ENCODE data around the gene TBC1D8B. TPM values are rescaled to one million over a fixed set of nuclear protein-coding genes. Genes with fewer than 3 reads are reported as not detected.
"Not testable (repeated sequence)": the region's sequence is repeated elsewhere in the genome, so short reads cannot be mapped to it uniquely, and the experiment has no call there.

Gene TBC1D8B
- under 1 TPM; 0.22 TPM for total RNA-seq
- 0.51 TPM for polyA plus RNA-seq (2013, experiment 1 of 2)
- polyA plus RNA-seq (2013, experiment 2 of 2) = 1.3 TPM
- total RNA-seq = 0.14 to 6.0 (median 1.4) reads per million in 172 experiments

DNA sequence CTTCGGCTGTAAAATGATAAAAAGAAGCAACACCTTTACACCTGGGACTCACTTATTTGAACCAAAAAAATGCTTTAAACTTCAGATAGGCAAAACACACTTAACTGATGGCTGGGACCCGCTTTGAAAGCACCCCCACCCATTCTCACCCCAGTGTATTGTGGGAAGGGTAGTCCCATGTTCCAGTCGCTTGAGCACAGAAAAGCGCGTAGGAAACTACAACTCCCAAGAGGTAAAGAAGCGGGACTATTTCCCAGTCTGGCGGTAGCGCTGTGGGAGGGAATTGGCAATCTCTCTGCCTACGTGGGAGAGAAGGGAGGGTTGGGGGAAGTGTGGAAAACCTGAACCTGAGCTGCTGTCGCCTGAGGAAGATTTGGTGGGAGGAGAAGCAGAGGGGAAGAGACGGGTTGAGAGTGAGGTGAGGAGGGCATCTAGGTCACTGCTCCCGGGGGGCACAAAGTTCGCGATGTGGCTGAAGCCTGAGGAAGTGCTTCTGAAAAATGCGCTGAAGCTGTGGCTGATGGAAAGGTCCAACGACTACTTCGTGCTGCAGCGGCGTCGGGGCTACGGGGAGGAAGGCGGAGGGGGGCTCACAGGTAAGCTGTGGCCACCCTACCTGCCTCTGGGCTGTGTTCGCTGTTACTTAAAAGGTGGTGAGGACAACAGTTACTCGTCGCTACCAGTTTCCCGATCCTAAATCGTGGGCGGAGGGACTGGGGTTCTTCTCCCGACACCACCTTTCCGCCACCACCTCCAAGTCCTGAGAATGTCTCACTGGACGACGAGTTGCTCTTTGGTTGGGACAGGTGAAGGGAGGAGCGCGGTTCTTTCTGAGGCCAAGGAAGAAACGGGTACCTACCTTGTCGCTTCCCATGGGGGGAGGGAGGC is at the start of gene TBC1D8B:
TBC1D8B (plus strand) TSS at position 286 of the 888 bp plus-strand sequence; CDS start at position 467, 181 bp downstream.
- no peaks in the 10 kb centered on the region for H3K9me3 Mint-ChIP-seq
- POLR2A ChIA-PET = no interaction called here
- Histone ChIP-seq H3K4me3 (ENCODE audit: low read length) (peak within 1 kb of the TSS; percentile 50), H3K27ac (ENCODE audit: low read depth in 1 of 2, low read length in 2 of 2) (no peak within 1 kb of the TSS), H3K36me3 (ENCODE audit: insufficient read depth, low read length) (no peaks in the 10 kb centered on the region), H3K27me3 (ENCODE audit: control insufficient read depth in 1 of 2, insufficient read depth in 2 of 2, low read length in 2 of 2) (peaks cover 11 to 38% of the 10 kb centered on the region in 2 experiments), H3K9me3 (ENCODE audit: control insufficient read depth in 1 of 2, insufficient read depth in 1 of 2, low read length in 2 of 2) (no peaks in the 10 kb centered on the region), H3K4me1 (ENCODE audit: insufficient read depth, low read length) (peaks cover 8% of the 10 kb centered on the region)
- CTCF ChIA-PET = no interaction called here
- TF ChIP-seq, protein P1, sequence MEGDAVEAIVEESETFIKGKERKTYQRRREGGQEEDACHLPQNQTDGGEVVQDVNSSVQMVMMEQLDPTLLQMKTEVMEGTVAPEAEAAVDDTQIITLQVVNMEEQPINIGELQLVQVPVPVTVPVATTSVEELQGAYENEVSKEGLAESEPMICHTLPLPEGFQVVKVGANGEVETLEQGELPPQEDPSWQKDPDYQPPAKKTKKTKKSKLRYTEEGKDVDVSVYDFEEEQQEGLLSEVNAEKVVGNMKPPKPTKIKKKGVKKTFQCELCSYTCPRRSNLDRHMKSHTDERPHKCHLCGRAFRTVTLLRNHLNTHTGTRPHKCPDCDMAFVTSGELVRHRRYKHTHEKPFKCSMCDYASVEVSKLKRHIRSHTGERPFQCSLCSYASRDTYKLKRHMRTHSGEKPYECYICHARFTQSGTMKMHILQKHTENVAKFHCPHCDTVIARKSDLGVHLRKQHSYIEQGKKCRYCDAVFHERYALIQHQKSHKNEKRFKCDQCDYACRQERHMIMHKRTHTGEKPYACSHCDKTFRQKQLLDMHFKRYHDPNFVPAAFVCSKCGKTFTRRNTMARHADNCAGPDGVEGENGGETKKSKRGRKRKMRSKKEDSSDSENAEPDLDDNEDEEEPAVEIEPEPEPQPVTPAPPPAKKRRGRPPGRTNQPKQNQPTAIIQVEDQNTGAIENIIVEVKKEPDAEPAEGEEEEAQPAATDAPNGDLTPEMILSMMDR (IDR thresholded peaks at IDR 0.05) = no peak
- no peak within 1 kb of the TSS for H3K27ac Mint-ChIP-seq
- peaks cover 61% of the 10 kb centered on the region for H3K27me3 Mint-ChIP-seq
- ATAC-seq (ENCODE audit: poor library complexity) (peak; percentile 74), DNase-seq (peak in 7 of 14 experiments; percentile 0 to 62 (median 26))
- peak within 1 kb of the TSS; percentile 91 for H3K4me3 Mint-ChIP-seq
- intact Hi-C loops (cut with DNase I, micrococcal nuclease) = no loop called here
- peaks cover 17% of the 10 kb centered on the region for H3K4me1 Mint-ChIP-seq (ENCODE audit: low read depth)
- no peaks in the 10 kb centered on the region for H3K36me3 Mint-ChIP-seq (ENCODE audit: low read depth)

GRCh38 chrX:106769288-106769687 is 33.2 kb upstream of the TBC1D8B start:
- H3K9me3 Mint-ChIP-seq; H3K4me3 ChIP-seq (ENCODE audit: low read length); H3K4me1 Mint-ChIP-seq (ENCODE audit: low read depth); POLR2A ChIA-PET; H3K4me3 Mint-ChIP-seq; H3K36me3 Mint-ChIP-seq (ENCODE audit: low read depth); H3K27me3 ChIP-seq (ENCODE audit: control insufficient read depth in 1 of 2, insufficient read depth in 2 of 2, low read length in 2 of 2); H3K9me3 ChIP-seq (ENCODE audit: control insufficient read depth in 1 of 2, insufficient read depth in 1 of 2, low read length in 2 of 2); H3K27ac ChIP-seq (ENCODE audit: low read depth in 1 of 2, low read length in 2 of 2); H3K27me3 Mint-ChIP-seq; H3K4me1 ChIP-seq (ENCODE audit: insufficient read depth, low read length); DNase-seq; H3K27ac Mint-ChIP-seq; H3K36me3 ChIP-seq (ENCODE audit: insufficient read depth, low read length); intact Hi-C loops (cut with DNase I, micrococcal nuclease); ATAC-seq (ENCODE audit: poor library complexity): not testable (repeated sequence)
- CTCF ChIA-PET = interaction anchor here (0.7 kb wide), 1 partner anchor 1249 kb away, joined by 3 read pairs; no protein-coding TSS in a partner anchor

- intact Hi-C loops (cut with DNase I, micrococcal nuclease) = no loop called here
- CTCF ChIA-PET = no interaction called here
- Mint-ChIP-seq H3K4me3 (no peak overlapping the region), H3K27me3 (peaks cover 15% of the 10 kb centered on the region), H3K9me3 (no peaks in the 10 kb centered on the region), H3K36me3 (ENCODE audit: low read depth) (no peaks in the 10 kb centered on the region), H3K4me1 (ENCODE audit: low read depth) (no peaks in the 10 kb centered on the region), H3K27ac (no peak overlapping the region)
- Histone ChIP-seq H3K9me3 (ENCODE audit: control insufficient read depth in 1 of 2, insufficient read depth in 1 of 2, low read length in 2 of 2) (no peaks in the 10 kb centered on the region), H3K4me3 (ENCODE audit: low read length) (no peak overlapping the region), H3K27me3 (ENCODE audit: control insufficient read depth in 1 of 2, insufficient read depth in 2 of 2, low read length in 2 of 2) (no peaks in the 10 kb centered on the region), H3K36me3 (ENCODE audit: insufficient read depth, low read length) (no peaks in the 10 kb centered on the region), H3K27ac (ENCODE audit: low read depth in 1 of 2, low read length in 2 of 2) (no peak overlapping the region), H3K4me1 (ENCODE audit: insufficient read depth, low read length) (no peaks in the 10 kb centered on the region)
- TF ChIP-seq, protein P1 (IDR thresholded peaks at IDR 0.05) = no peak
- ATAC-seq (ENCODE audit: poor library complexity) = no peak
- DNase-seq = no peak
- POLR2A ChIA-PET = no interaction called here
Measured at GRCh38 chrX:106774981-106775380, 27.5 kb upstream of the TBC1D8B start.

Data from CD4-positive, alpha-beta T cell (primary cell).